HG03342 (cell line): ENCODE results near the gene GNG3.
"Not testable (repeated sequence)": the region's sequence is repeated elsewhere in the genome, so short reads cannot be mapped to it uniquely, and the experiment has no call there.

Experiments used
- ATAC-seq: cut with Tn5 transposase; IDR thresholded peaks from one replicate; pipeline ENCODE4 v1.9.1; 2021; ENCODE audit warnings: mild to moderate bottlenecking, moderate library complexity; ENCODE audit not compliant: unreplicated experiment

Gene GNG3

GRCh38 chr11:62716206-62716605 lies 8.7 kb downstream of the GNG3 start:
- no peak for ATAC-seq

GRCh38 chr11:62716816-62717215 lies 9.3 kb downstream of the GNG3 start:
- no peak for ATAC-seq

GRCh38 chr11:62719302-62719978 lies 12.0 kb downstream of the GNG3 start:
- no peak for ATAC-seq

GRCh38 chr11:62721994-62722393 lies 14.5 kb downstream of the GNG3 start:
- ATAC-seq = no peak

- ATAC-seq = no peak
Observed at GRCh38 chr11:62724171-62724570, 16.7 kb downstream of the GNG3 start.

- no peak for ATAC-seq
Observed at GRCh38 chr11:62725646-62726045, 18.2 kb downstream of the GNG3 start.

GRCh38 chr11:62726156-62726914 lies 18.9 kb downstream of the GNG3 start:
- ATAC-seq = no peak

- ATAC-seq = no peak
Observed at GRCh38 chr11:62726915-62727164, 19.4 kb downstream of the GNG3 start.

- ATAC-seq = peak; percentile 69
Observed at GRCh38 chr11:62727165-62727871, 19.8 kb downstream of the GNG3 start, which contains the start of gene HNRNPUL2. HNRNPUL2 (minus strand) TSS chr11:62727457; CDS start chr11:62727156, 301 bp downstream.

GRCh38 chr11:62727872-62728170 lies 20.3 kb downstream of the GNG3 start:
- ATAC-seq = peak; percentile 47

- peak; percentile 18 for ATAC-seq
Observed at GRCh38 chr11:62728171-62728988, 20.9 kb downstream of the GNG3 start, which contains the start of gene TTC9C. TTC9C (plus strand) TSS chr11:62728486; CDS start chr11:62728849, 363 bp downstream.

- ATAC-seq = not testable (repeated sequence)
Observed at GRCh38 chr11:62730076-62730475, 22.6 kb downstream of the GNG3 start.

- ATAC-seq = no peak
Observed at GRCh38 chr11:62732830-62733229, 25.4 kb downstream of the GNG3 start.

GRCh38 chr11:62737196-62737595 lies 29.7 kb downstream of the GNG3 start:
- ATAC-seq = no peak

- ATAC-seq = no peak
Observed at GRCh38 chr11:62747475-62748160, 40.1 kb downstream of the GNG3 start.

GRCh38 chr11:62749931-62750330 lies 42.5 kb downstream of the GNG3 start:
- not testable (repeated sequence) for ATAC-seq

GRCh38 chr11:62752177-62752785 lies 44.8 kb downstream of the GNG3 start:
- no peak for ATAC-seq

GRCh38 chr11:62752994-62753735 lies 45.7 kb downstream of the GNG3 start:
- ATAC-seq = peak; percentile 3
